Activated naive CD4-positive, alpha-beta T cell treated with anti-CD3 and anti-CD28 coated beads for 36 hours (primary cell): ENCODE data around the gene FAM219B. TPM values are rescaled to one million over a fixed set of nuclear protein-coding genes. Genes with fewer than 3 reads are reported as not detected.
"Not testable (repeated sequence)": the region's sequence is repeated elsewhere in the genome, so short reads cannot be mapped to it uniquely, and the experiment has no call there.

Source experiments
- CTCF ChIA-PET: fragments of 350-600 bp; sonication (Branson Sonifier 250); formaldehyde crosslinking; loops from one replicate; lab custom pipeline; 2021; ENCODE audit warnings: antibody characterized with exemption; lab: Charles Lee
- DNase-seq: peaks from one replicate; pipeline ENCODE4 v3.0.0-alpha.2; 2020
- H3K27ac Mint-ChIP-seq: one replicate; pipeline ENCODE4 v1.8.0; 2021; ENCODE audit warnings: mild to moderate bottlenecking, mixed read lengths
- H3K27me3 Mint-ChIP-seq: one replicate; pipeline ENCODE4 v1.8.0; 2021; ENCODE audit warnings: low read depth, mixed read lengths
- H3K36me3 Mint-ChIP-seq: one replicate; pipeline ENCODE4 v1.8.0; 2021; ENCODE audit warnings: low read depth, mixed read lengths
- H3K4me1 Mint-ChIP-seq: one replicate; pipeline ENCODE4 v1.8.0; 2021; ENCODE audit warnings: low read depth, mixed read lengths
- H3K4me3 Mint-ChIP-seq: one replicate; pipeline ENCODE4 v1.8.0; 2021; ENCODE audit warnings: mild to moderate bottlenecking, moderate library complexity, mixed read lengths
- H3K9me3 Mint-ChIP-seq: one replicate; pipeline ENCODE4 v1.8.0; 2021; ENCODE audit warnings: mixed read lengths
- intact Hi-C: fragments of 100-400 bp; cut with micrococcal nuclease; formaldehyde crosslinking; loops from one replicate; pipeline ENCODE4 v1.15.1; 2023
- total RNA-seq, 2 experiments: library from RNA; stranded (reverse); gene quantifications; one replicate each; pipeline ENCODE4 v1.2.3, GENCODE V29; 2021

The FAM219B gene
- total RNA-seq, 2 experiments from 2014 or later, result 60.3 to 63.0 TPM

GRCh38 chr15:74902295-74903075 lies 4.2 kb downstream of the FAM219B start:
- no peaks in the 10 kb centered on the region for H3K9me3 Mint-ChIP-seq
- H3K27ac Mint-ChIP-seq, result peak overlapping the region; percentile 11
- no peaks in the 10 kb centered on the region for H3K27me3 Mint-ChIP-seq
- CTCF ChIA-PET, result interaction anchor here (0.6 to 6.6 kb wide), 45 partner anchors 8 to 267 kb away, joined by 3 to 79 read pairs (median 5); partner anchors contain the start of genes LMAN1L, MPI, PPCDC and RPP25
- H3K4me1 Mint-ChIP-seq, result peaks cover 25% of the 10 kb centered on the region
- no peak overlapping the region for H3K4me3 Mint-ChIP-seq
- DNase-seq, result no peak
- intact Hi-C loops, result no loop called here
- peaks cover 14% of the 10 kb centered on the region for H3K36me3 Mint-ChIP-seq

DNA sequence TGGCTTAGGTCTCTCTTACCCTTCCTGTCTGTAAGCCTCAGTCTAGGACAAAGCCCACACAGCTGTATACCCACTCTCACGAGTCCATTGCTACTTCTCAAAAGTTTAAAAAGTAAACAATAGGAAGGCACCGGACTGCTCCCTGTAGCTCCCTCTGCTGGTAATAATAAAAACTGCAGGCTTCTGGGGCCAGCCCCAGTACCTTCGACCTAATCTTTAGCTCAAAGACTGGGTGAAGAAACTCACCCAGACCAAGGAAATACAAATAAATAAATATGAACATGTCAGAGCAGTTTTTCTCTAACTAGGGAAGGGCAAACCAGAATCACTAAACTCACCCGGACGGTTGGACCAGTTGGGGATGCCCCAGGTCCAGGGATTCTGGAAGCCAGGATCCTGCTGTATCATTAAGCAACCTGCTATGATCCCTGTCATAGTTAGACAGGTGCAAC lies 5.0 kb downstream of the FAM219B start:
- no peaks in the 10 kb centered on the region for H3K27me3 Mint-ChIP-seq
- H3K4me3 Mint-ChIP-seq, result no peak overlapping the region
- DNase-seq, result peak; percentile 77
- intact Hi-C loops, result loop anchor here (1.0 kb wide), 3 partner anchors 56 to 266 kb away; no protein-coding TSS in a partner anchor
- H3K27ac Mint-ChIP-seq, result no peak overlapping the region
- CTCF ChIA-PET, result interaction anchor here (0.6 to 6.6 kb wide), 46 partner anchors 8 to 444 kb away, joined by 3 to 79 read pairs (median 5); partner anchors contain the start of genes LMAN1L, MPI, PPCDC and RPP25
- no peaks in the 10 kb centered on the region for H3K9me3 Mint-ChIP-seq
- H3K4me1 Mint-ChIP-seq, result peaks cover 22% of the 10 kb centered on the region
- H3K36me3 Mint-ChIP-seq, result peaks cover 17% of the 10 kb centered on the region

DNA sequence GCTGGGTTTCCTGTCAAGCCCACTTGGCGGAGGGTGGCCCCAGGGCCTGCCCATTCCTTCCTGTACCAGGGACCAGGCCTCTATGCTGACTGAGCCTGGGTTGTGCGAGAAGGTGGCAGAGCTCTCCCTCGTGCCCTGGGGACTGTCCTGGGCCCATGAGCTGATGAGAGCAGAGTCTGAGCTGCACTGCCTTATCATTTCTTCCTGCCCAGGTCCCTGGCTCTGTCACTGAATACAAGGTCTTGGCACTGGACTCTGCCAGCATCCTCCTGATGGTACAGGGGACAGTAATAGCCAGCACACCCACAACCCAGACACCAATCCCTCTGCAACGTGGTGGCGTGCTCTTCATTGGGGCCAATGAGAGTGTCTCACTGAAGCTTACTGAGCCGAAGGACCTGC lies 9.3 kb downstream of the FAM219B start:
- CTCF ChIA-PET, result interaction anchor here (6.6 kb wide), 1 partner anchor 126 kb away, joined by 79 read pairs; no protein-coding TSS in a partner anchor
- intact Hi-C loops, result no loop called here
- peaks cover 29% of the 10 kb centered on the region for H3K36me3 Mint-ChIP-seq
- no peak for DNase-seq
- no peak overlapping the region for H3K4me3 Mint-ChIP-seq
- no peak overlapping the region for H3K27ac Mint-ChIP-seq
- no peaks in the 10 kb centered on the region for H3K27me3 Mint-ChIP-seq
- H3K4me1 Mint-ChIP-seq, result peaks cover 22% of the 10 kb centered on the region
- H3K9me3 Mint-ChIP-seq, result no peaks in the 10 kb centered on the region

GRCh38 chr15:74896316-74896715 lies 10.3 kb downstream of the FAM219B start:
- H3K36me3 Mint-ChIP-seq, result peaks cover 36% of the 10 kb centered on the region
- H3K27ac Mint-ChIP-seq, result no peak overlapping the region
- H3K27me3 Mint-ChIP-seq, result no peaks in the 10 kb centered on the region
- CTCF ChIA-PET, result interaction anchor here (2.9 kb wide), 1 partner anchor 7 kb away, joined by 10 read pairs; no protein-coding TSS in a partner anchor
- peaks cover 23% of the 10 kb centered on the region for H3K4me1 Mint-ChIP-seq
- H3K9me3 Mint-ChIP-seq, result no peaks in the 10 kb centered on the region
- intact Hi-C loops, result no loop called here
- no peak for DNase-seq
- H3K4me3 Mint-ChIP-seq, result no peak overlapping the region

GRCh38 chr15:74895830-74896229 lies 10.8 kb downstream of the FAM219B start:
- H3K36me3 Mint-ChIP-seq, result peaks cover 36% of the 10 kb centered on the region
- peaks cover 28% of the 10 kb centered on the region for H3K4me1 Mint-ChIP-seq
- no peak overlapping the region for H3K4me3 Mint-ChIP-seq
- DNase-seq, result no peak
- CTCF ChIA-PET, result interaction anchor here (0.6 to 2.9 kb wide), 3 partner anchors 8 to 102 kb away, joined by 3 to 10 read pairs (median 4); no protein-coding TSS in a partner anchor
- no peak overlapping the region for H3K27ac Mint-ChIP-seq
- intact Hi-C loops, result no loop called here
- no peaks in the 10 kb centered on the region for H3K9me3 Mint-ChIP-seq
- no peaks in the 10 kb centered on the region for H3K27me3 Mint-ChIP-seq

DNA sequence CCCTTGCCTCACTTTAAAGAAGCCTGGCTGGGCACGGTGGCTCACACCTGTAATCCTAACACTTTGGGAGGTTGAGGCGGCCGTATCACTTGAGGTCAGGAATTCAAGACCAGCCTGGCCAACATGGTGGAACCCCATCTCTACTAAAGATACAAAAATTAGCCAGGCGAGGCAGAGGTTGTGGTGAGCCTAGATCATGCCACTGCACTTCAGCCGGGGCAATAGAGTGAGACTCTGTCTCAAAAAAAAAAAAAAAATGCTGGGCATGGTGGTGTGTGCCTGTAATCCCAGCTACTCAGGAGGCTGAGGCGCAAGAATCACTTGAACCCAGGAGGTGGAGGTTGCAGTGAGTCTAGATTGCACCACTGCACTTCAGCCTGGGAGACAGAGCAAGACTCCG lies 12.3 kb downstream of the FAM219B start:
- H3K27me3 Mint-ChIP-seq, H3K9me3 Mint-ChIP-seq, H3K4me3 Mint-ChIP-seq, H3K27ac Mint-ChIP-seq, DNase-seq, intact Hi-C loops: not testable (repeated sequence)
- Mint-ChIP-seq H3K36me3 (peaks cover 36% of the 10 kb centered on the region), H3K4me1 (peaks cover 36% of the 10 kb centered on the region)
- CTCF ChIA-PET, result interaction anchor here (0.6 to 2.9 kb wide), 5 partner anchors 9 to 83 kb away, joined by 3 to 10 read pairs (median 4); no protein-coding TSS in a partner anchor

GRCh38 chr15:74893627-74894026 lies 13.0 kb downstream of the FAM219B start:
- DNase-seq, result peak; percentile 32
- Mint-ChIP-seq H3K4me3 (no peak overlapping the region), H3K9me3 (no peaks in the 10 kb centered on the region), H3K27ac (peak overlapping the region; percentile 86), H3K27me3 (no peaks in the 10 kb centered on the region), H3K4me1 (peaks cover 41% of the 10 kb centered on the region), H3K36me3 (peaks cover 34% of the 10 kb centered on the region)
- CTCF ChIA-PET, result interaction anchor here (0.7 to 3.1 kb wide), 4 partner anchors 8 to 56 kb away, joined by 3 to 26 read pairs (median 7); no protein-coding TSS in a partner anchor
- intact Hi-C loops, result no loop called here

DNA sequence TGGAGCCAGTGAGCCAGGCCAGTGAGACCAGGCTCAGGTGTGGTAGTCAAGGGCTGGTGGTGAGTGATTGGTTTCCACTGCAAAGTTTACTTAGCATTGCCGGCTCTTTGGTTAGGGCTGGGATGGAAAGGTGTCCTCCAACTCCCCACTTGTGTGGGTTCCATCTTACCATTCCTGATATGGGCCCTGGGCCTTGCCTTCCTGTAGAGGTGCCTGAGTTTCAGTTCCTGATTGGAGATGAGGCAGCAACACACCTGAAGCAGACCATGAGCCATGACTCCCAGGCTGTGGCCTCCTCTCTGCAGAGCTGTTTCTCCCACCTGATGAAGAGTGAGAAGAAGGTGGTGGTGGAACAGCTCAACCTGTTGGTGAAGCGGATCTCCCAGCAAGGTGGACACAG lies 13.7 kb downstream of the FAM219B start:
- CTCF ChIA-PET, result interaction anchor here (3.1 kb wide), 1 partner anchor 9 kb away, joined by 26 read pairs; no protein-coding TSS in a partner anchor
- no peak for DNase-seq
- peak overlapping the region; percentile 86 for H3K27ac Mint-ChIP-seq
- H3K9me3 Mint-ChIP-seq, result no peaks in the 10 kb centered on the region
- no peaks in the 10 kb centered on the region for H3K27me3 Mint-ChIP-seq
- peaks cover 41% of the 10 kb centered on the region for H3K4me1 Mint-ChIP-seq
- intact Hi-C loops, result no loop called here
- peaks cover 34% of the 10 kb centered on the region for H3K36me3 Mint-ChIP-seq
- no peak overlapping the region for H3K4me3 Mint-ChIP-seq

GRCh38 chr15:74892313-74892712 lies 14.3 kb downstream of the FAM219B start:
- no peaks in the 10 kb centered on the region for H3K27me3 Mint-ChIP-seq
- H3K36me3 Mint-ChIP-seq, result peaks cover 34% of the 10 kb centered on the region
- H3K27ac Mint-ChIP-seq, result peak overlapping the region; percentile 86
- H3K9me3 Mint-ChIP-seq, result no peaks in the 10 kb centered on the region
- H3K4me1 Mint-ChIP-seq, result peaks cover 42% of the 10 kb centered on the region
- H3K4me3 Mint-ChIP-seq, result no peak overlapping the region
- intact Hi-C loops, result no loop called here
- peak; percentile 39 for DNase-seq
- CTCF ChIA-PET, result interaction anchor here (3.1 kb wide), 1 partner anchor 9 kb away, joined by 26 read pairs; no protein-coding TSS in a partner anchor

DNA sequence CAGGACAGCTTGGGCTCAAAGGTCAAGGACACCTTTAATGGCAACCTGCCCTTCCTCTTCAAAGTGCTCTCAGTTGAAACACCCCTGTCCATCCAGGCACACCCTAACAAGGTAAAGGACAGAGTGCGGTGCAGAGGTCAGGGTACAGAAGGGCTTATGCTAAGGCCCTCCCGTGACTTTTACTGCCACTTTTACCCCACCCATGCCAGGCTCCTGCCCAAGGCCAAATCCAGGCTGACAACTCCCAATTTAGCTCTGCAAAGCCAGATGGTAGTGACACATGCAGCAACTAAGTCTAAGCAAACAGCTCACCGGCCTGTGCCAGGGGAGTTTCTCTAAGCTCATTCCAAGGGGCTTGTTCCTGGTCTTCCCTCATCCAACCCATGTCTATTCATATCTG lies 15.2 kb downstream of the FAM219B start:
- Mint-ChIP-seq H3K4me1 (peaks cover 43% of the 10 kb centered on the region), H3K27ac (peak overlapping the region; percentile 47), H3K9me3 (no peaks in the 10 kb centered on the region), H3K27me3 (no peaks in the 10 kb centered on the region), H3K4me3 (no peak overlapping the region), H3K36me3 (peaks cover 30% of the 10 kb centered on the region)
- CTCF ChIA-PET, result interaction anchor here (3.1 kb wide), 1 partner anchor 10 kb away, joined by 26 read pairs; no protein-coding TSS in a partner anchor
- no peak for DNase-seq
- intact Hi-C loops, result loop anchor here (2.0 kb wide), 1 partner anchor 15 kb away; the partner anchor contains the start of gene FAM219B

GRCh38 chr15:74890665-74890960 lies 16.0 kb downstream of the FAM219B start:
- Mint-ChIP-seq H3K27ac (peak overlapping the region; percentile 92), H3K36me3 (peaks cover 30% of the 10 kb centered on the region), H3K27me3 (no peaks in the 10 kb centered on the region), H3K4me3 (peak overlapping the region; percentile 94), H3K4me1 (peaks cover 43% of the 10 kb centered on the region), H3K9me3 (no peaks in the 10 kb centered on the region)
- DNase-seq, result no peak
- intact Hi-C loops, result loop anchor here (1.0 to 2.0 kb wide), 2 partner anchors 16 to 47 kb away; partner anchors contain the start of genes FAM219B and ULK3
- CTCF ChIA-PET, result no interaction called here
